ENCODE measurements around the gene TRIM52. TPM values are rescaled to one million over a fixed set of nuclear protein-coding genes. Genes with fewer than 3 reads are reported as not detected.
"Not testable (repeated sequence)": the region's sequence is repeated elsewhere in the genome, so short reads cannot be mapped to it uniquely, and the experiment has no call there.

Gene TRIM52
- 10 to 100 TPM; 73.0 to 76.8 TPM for total RNA-seq
- polyA plus RNA-seq: 10 to 100 TPM; 19.4 to 47.2 TPM

GRCh38 chr5:181260720-181261319 is at the start of gene TRIM52:
Gene TRIM52 (minus strand): TSS chr5:181261143. CDS start chr5:181260813, 330 bp downstream.
- no peaks in the 10 kb centered on the region for H3K27me3 Mint-ChIP-seq
- H3K9me3 Mint-ChIP-seq: no peaks in the 10 kb centered on the region
- intact Hi-C loops (cut with micrococcal nuclease): loop anchor here (1.0 to 5.0 kb wide), 5 partner anchors 17 to 449 kb away; partner anchors contain the start of gene TRIM41
- POLR2A ChIA-PET (ENCODE audit: partially characterized antibody): interaction anchor here (0.7 to 10.9 kb wide), 25 partner anchors 16 to 1638 kb away, joined by 3 to 397 read pairs (median 7); partner anchors contain the start of genes HNRNPH1, RACK1, TRIM41 and TRIM7
- no peaks in the 10 kb centered on the region for H3K27me3 ChIP-seq (ENCODE audit: insufficient read depth, low read length)
- CTCF ChIA-PET (ENCODE audit: partially characterized antibody): interaction anchor here (0.7 to 3.6 kb wide), 10 partner anchors 10 to 101 kb away, joined by 3 to 29 read pairs (median 10); partner anchors contain the start of genes RACK1 and TRIM41
- H3K4me1 ChIP-seq (ENCODE audit: insufficient read depth, low read length): peaks cover 53% of the 10 kb centered on the region
- H3K4me3 ChIP-seq (ENCODE audit: low read length in 2 of 2): peak within 1 kb of the TSS; percentile 81 to 94
- DNase-seq: peak; percentile 92 to 94 (median 93)
- H3K27ac Mint-ChIP-seq: peak within 1 kb of the TSS; percentile 97 to 99 (median 99)
- H3K4me1 Mint-ChIP-seq: peaks cover 39 to 59% (median 48%) of the 10 kb centered on the region in 4 donors
- H3K27ac ChIP-seq (ENCODE audit: low read depth, low read length): peak within 1 kb of the TSS; percentile 99
- H3K36me3 Mint-ChIP-seq: peaks cover 18 to 34% of the 10 kb centered on the region in 2 donors
- peaks cover 12% of the 10 kb centered on the region for H3K36me3 ChIP-seq (ENCODE audit: insufficient read depth, low read length)
- H3K4me3 Mint-ChIP-seq: peak within 1 kb of the TSS; percentile 96 to 100 (median 99)
- no peaks in the 10 kb centered on the region for H3K9me3 ChIP-seq (ENCODE audit: control insufficient read depth in 1 of 2, low read length in 2 of 2)

- H3K27ac Mint-ChIP-seq: peak overlapping the region in 1 of 7 donors; percentile 13
- H3K36me3 ChIP-seq (ENCODE audit: insufficient read depth, low read length); H3K4me3 ChIP-seq (ENCODE audit: low read length in 2 of 2); H3K27me3 ChIP-seq (ENCODE audit: insufficient read depth, low read length); H3K4me1 Mint-ChIP-seq; DNase-seq; H3K4me1 ChIP-seq (ENCODE audit: insufficient read depth, low read length); H3K27me3 Mint-ChIP-seq; H3K36me3 Mint-ChIP-seq; H3K27ac ChIP-seq (ENCODE audit: low read depth, low read length); CTCF ChIA-PET (ENCODE audit: partially characterized antibody); H3K9me3 ChIP-seq (ENCODE audit: control insufficient read depth in 1 of 2, low read length in 2 of 2); H3K9me3 Mint-ChIP-seq; H3K4me3 Mint-ChIP-seq; intact Hi-C loops (cut with micrococcal nuclease): not testable (repeated sequence)
- POLR2A ChIA-PET (ENCODE audit: partially characterized antibody): interaction anchor here (0.9 kb wide), 1 partner anchor 27 kb away, joined by 4 read pairs; no protein-coding TSS in a partner anchor
Measured at GRCh38 chr5:181287331-181287730, 26.4 kb upstream of the TRIM52 start.

- H3K27ac ChIP-seq (ENCODE audit: low read depth, low read length); H3K27me3 ChIP-seq (ENCODE audit: insufficient read depth, low read length); DNase-seq; H3K4me1 ChIP-seq (ENCODE audit: insufficient read depth, low read length); H3K36me3 ChIP-seq (ENCODE audit: insufficient read depth, low read length); intact Hi-C loops (cut with micrococcal nuclease); H3K4me3 Mint-ChIP-seq; H3K9me3 ChIP-seq (ENCODE audit: control insufficient read depth in 1 of 2, low read length in 2 of 2); CTCF ChIA-PET (ENCODE audit: partially characterized antibody); H3K9me3 Mint-ChIP-seq; H3K4me3 ChIP-seq (ENCODE audit: low read length in 2 of 2); POLR2A ChIA-PET (ENCODE audit: partially characterized antibody); H3K36me3 Mint-ChIP-seq; H3K4me1 Mint-ChIP-seq; H3K27me3 Mint-ChIP-seq: not testable (repeated sequence)
- peak overlapping the region in 1 of 7 donors; percentile 41 for H3K27ac Mint-ChIP-seq
Measured at GRCh38 chr5:181285962-181286705, 25.2 kb upstream of the TRIM52 start.

- H3K4me3 Mint-ChIP-seq; H3K4me1 ChIP-seq (ENCODE audit: insufficient read depth, low read length); H3K27me3 Mint-ChIP-seq; H3K9me3 ChIP-seq (ENCODE audit: control insufficient read depth in 1 of 2, low read length in 2 of 2); intact Hi-C loops (cut with micrococcal nuclease); H3K4me1 Mint-ChIP-seq; H3K27me3 ChIP-seq (ENCODE audit: insufficient read depth, low read length); H3K36me3 ChIP-seq (ENCODE audit: insufficient read depth, low read length); CTCF ChIA-PET (ENCODE audit: partially characterized antibody); H3K27ac ChIP-seq (ENCODE audit: low read depth, low read length); H3K9me3 Mint-ChIP-seq; POLR2A ChIA-PET (ENCODE audit: partially characterized antibody); DNase-seq; H3K36me3 Mint-ChIP-seq; H3K4me3 ChIP-seq (ENCODE audit: low read length in 2 of 2): not testable (repeated sequence)
- H3K27ac Mint-ChIP-seq: peak overlapping the region in 3 of 7 donors; percentile 36 to 42 (median 38)
Measured at GRCh38 chr5:181283841-181284755, 23.2 kb upstream of the TRIM52 start.

DNA sequence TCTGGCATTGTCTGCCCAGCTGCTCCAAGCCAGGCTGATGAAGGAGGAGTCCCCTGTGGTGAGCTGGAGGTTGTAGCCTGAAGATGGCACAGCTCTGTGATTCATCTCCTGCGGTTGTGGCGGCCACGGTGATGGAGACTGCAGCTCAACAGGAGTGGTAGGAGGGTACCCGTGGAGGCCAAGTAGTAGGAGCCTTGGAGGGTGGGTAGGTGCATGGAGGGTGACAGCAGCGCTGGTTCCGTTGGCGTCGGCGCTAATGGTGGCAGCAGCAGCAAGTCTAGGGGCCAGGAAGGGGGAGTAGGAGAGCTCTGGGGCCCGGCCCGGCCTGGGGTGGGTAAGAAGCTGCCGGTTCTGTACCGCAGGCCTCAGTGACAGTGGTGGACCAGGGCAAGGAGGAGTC is 22.4 kb upstream of the TRIM52 start:
- Histone ChIP-seq H3K9me3 (ENCODE audit: control insufficient read depth in 1 of 2, low read length in 2 of 2) (no peaks in the 10 kb centered on the region), H3K36me3 (ENCODE audit: insufficient read depth, low read length) (no peaks in the 10 kb centered on the region), H3K4me3 (ENCODE audit: low read length in 2 of 2) (no peak overlapping the region), H3K27ac (ENCODE audit: low read depth, low read length) (no peak overlapping the region), H3K27me3 (ENCODE audit: insufficient read depth, low read length) (no peaks in the 10 kb centered on the region), H3K4me1 (ENCODE audit: insufficient read depth, low read length) (no peaks in the 10 kb centered on the region)
- intact Hi-C loops (cut with micrococcal nuclease): no loop called here
- POLR2A ChIA-PET (ENCODE audit: partially characterized antibody): no interaction called here
- peaks cover 0 to 1% (median under 1%) of the 10 kb centered on the region in 4 donors for H3K4me1 Mint-ChIP-seq
- no peak overlapping the region for H3K4me3 Mint-ChIP-seq
- no peak overlapping the region for H3K27ac Mint-ChIP-seq
- peaks cover 0 to 1% of the 10 kb centered on the region in 2 donors for H3K27me3 Mint-ChIP-seq
- H3K36me3 Mint-ChIP-seq: no peaks in the 10 kb centered on the region
- DNase-seq: no peak
- no peaks in the 10 kb centered on the region for H3K9me3 Mint-ChIP-seq
- CTCF ChIA-PET (ENCODE audit: partially characterized antibody): no interaction called here

- H3K9me3 Mint-ChIP-seq: no peaks in the 10 kb centered on the region
- no peaks in the 10 kb centered on the region for H3K36me3 Mint-ChIP-seq
- Histone ChIP-seq H3K27me3 (ENCODE audit: insufficient read depth, low read length) (no peaks in the 10 kb centered on the region), H3K4me3 (ENCODE audit: low read length in 2 of 2) (no peak overlapping the region), H3K27ac (ENCODE audit: low read depth, low read length) (no peak overlapping the region), H3K36me3 (ENCODE audit: insufficient read depth, low read length) (no peaks in the 10 kb centered on the region), H3K4me1 (ENCODE audit: insufficient read depth, low read length) (no peaks in the 10 kb centered on the region), H3K9me3 (ENCODE audit: control insufficient read depth in 1 of 2, low read length in 2 of 2) (no peaks in the 10 kb centered on the region)
- CTCF ChIA-PET (ENCODE audit: partially characterized antibody): no interaction called here
- peaks cover 0 to 1% (median under 1%) of the 10 kb centered on the region in 4 donors for H3K4me1 Mint-ChIP-seq
- no peak for DNase-seq
- H3K27ac Mint-ChIP-seq: no peak overlapping the region
- H3K4me3 Mint-ChIP-seq: no peak overlapping the region
- intact Hi-C loops (cut with micrococcal nuclease): no loop called here
- H3K27me3 Mint-ChIP-seq: peaks cover 0 to 1% of the 10 kb centered on the region in 2 donors
- POLR2A ChIA-PET (ENCODE audit: partially characterized antibody): no interaction called here
Measured at GRCh38 chr5:181282874-181283273, 21.9 kb upstream of the TRIM52 start.

GRCh38 chr5:181282415-181282814 is 21.5 kb upstream of the TRIM52 start:
- H3K9me3 Mint-ChIP-seq; H3K27ac Mint-ChIP-seq; intact Hi-C loops (cut with micrococcal nuclease); H3K27me3 Mint-ChIP-seq; H3K4me1 Mint-ChIP-seq; H3K36me3 Mint-ChIP-seq; CTCF ChIA-PET (ENCODE audit: partially characterized antibody); H3K9me3 ChIP-seq (ENCODE audit: control insufficient read depth in 1 of 2, low read length in 2 of 2); H3K4me3 ChIP-seq (ENCODE audit: low read length in 2 of 2); DNase-seq; H3K36me3 ChIP-seq (ENCODE audit: insufficient read depth, low read length); H3K27me3 ChIP-seq (ENCODE audit: insufficient read depth, low read length); H3K27ac ChIP-seq (ENCODE audit: low read depth, low read length); H3K4me1 ChIP-seq (ENCODE audit: insufficient read depth, low read length); H3K4me3 Mint-ChIP-seq; POLR2A ChIA-PET (ENCODE audit: partially characterized antibody): not testable (repeated sequence)

Data from CD4-positive, alpha-beta memory T cell (primary cell).